Breast epithelium (tissue), 4 donors: ENCODE data around the gene ATP2A1. TPM values are rescaled to one million over a fixed set of nuclear protein-coding genes. Genes with fewer than 3 reads are reported as not detected.
"Not testable (repeated sequence)": the region's sequence is repeated elsewhere in the genome, so short reads cannot be mapped to it uniquely, and the experiment has no call there.

Experiments
- DNase-seq, 2 donors: peaks; one replicate each; pipeline ENCODE4 v3.0.0-alpha.2; 2019; ENCODE audit warnings: low spot score in 2 of 2
- H3K27ac ChIP-seq, 2 donors: fragments of 200-600 bp; sonication (generic) in 1 of 2; one replicate each; pipeline ENCODE4 v1.5.1; 2016 to 2019; ENCODE audit warnings: mild to moderate bottlenecking in 1 of 2
- H3K27me3 ChIP-seq, 2 donors: fragments of 200-600 bp; sonication (generic) in 1 of 2; one replicate each; pipeline versions ENCODE4 v1.5.1 to v1.6.0; 2017 to 2019; ENCODE audit warnings: control low read depth in 1 of 2, mild to moderate bottlenecking in 1 of 2
- H3K36me3 ChIP-seq: fragments of 200-600 bp; one replicate; pipeline ENCODE4 v1.5.1; 2019
- H3K4me1 ChIP-seq, 2 donors: fragments of 200-600 bp; sonication (generic); one replicate each; pipeline ENCODE4 v1.5.1; 2016 to 2019; ENCODE audit warnings: control low read depth in 1 of 2
- H3K4me3 ChIP-seq, 3 donors: fragments of 200-600 bp; sonication (generic); 1 replicate in 2 of 3; 2 replicates in 1 of 3; pipeline ENCODE4 v1.5.1; 2016 to 2019; ENCODE audit warnings: mild to moderate bottlenecking in 3 of 3, moderate library complexity in 2 of 3
- H3K9me3 ChIP-seq, 2 donors: fragments of 200-600 bp; sonication (generic) in 1 of 2; one replicate each; pipeline ENCODE4 v1.5.1; 2016 to 2019; ENCODE audit warnings: control low read depth in 1 of 2
- POLR2A ChIP-seq: fragments of 450-650 bp; IDR thresholded peaks from one replicate; pipeline ENCODE4 v1.6.1; 2016; ENCODE audit warnings: antibody characterized with exemption, mild to moderate bottlenecking, moderate library complexity
- POLR2AphosphoS5 ChIP-seq, 3 donors: sonication (generic); formaldehyde crosslinking; IDR thresholded peaks; one replicate each; pipeline ENCODE4 v1.6.1; 2017; ENCODE audit warnings: antibody characterized with exemption in 3 of 3
- intact Hi-C: fragments of 100-400 bp; cut with DNase I; formaldehyde crosslinking; loops from one replicate; pipeline ENCODE4 v1.15.1; 2023; ENCODE audit warnings: low total_unique reads
- total RNA-seq, 3 donors: library from RNA; depleted of rRNA; stranded (reverse); fragments of >200 nt; gene quantifications; one replicate each; pipeline ENCODE4 v1.1.0, GENCODE V29; 2016
- TF ChIP-seq, protein P1 (sequence below), 3 donors: fragments of 450-650 bp; IDR thresholded peaks; one replicate each; pipeline ENCODE4 v1.5.1; 2016 to 2017; ENCODE audit warnings: antibody characterized with exemption in 3 of 3, mild to moderate bottlenecking in 3 of 3, moderate library complexity in 3 of 3

The ATP2A1 gene
- total RNA-seq, 3 donors from 2014 or later, result 0.15 to 0.48 (median 0.33) TPM

DNA sequence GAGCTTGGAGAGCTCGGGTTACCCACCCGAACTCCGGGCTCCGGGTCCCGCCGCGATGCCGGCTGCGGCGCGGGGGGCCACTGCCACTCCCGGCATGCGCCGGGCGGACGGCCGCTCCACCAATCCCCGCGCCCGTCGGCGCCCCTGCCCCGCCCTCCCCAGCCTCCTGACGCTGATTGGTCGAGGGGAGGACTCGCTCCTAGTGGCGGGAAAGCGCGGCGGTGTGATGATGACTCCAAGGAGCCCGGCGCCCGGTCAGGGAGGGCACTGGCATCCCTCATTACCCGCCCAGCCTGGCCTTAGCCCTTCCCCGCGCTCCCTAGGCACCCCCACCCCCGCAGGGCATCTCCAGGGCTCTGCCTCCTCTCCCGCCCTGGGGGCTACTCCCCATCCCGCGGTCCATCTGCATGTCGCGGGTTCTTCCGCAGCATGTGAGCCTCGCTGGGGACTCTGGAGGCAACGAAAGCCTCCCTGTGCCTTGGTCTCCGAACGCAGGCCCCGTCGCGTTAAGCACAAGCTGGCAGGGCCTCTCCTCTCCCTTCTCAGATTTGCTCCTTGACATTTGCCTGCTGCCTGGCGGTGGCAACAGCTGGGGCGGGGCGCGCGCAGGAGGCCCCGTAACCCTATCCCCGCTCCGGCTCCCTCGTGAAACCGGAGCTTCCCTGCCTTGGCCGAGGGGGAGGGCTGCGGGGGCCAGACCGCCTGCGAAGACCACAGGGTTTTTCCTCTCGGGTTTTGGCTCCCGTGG is 1.7 kb downstream of the ATP2A1 start:
- Histone ChIP-seq H3K4me3 (peak overlapping the region; percentile 48 to 73 (median 71)), H3K27ac (no peak overlapping the region), H3K27me3 (no peaks in the 10 kb centered on the region), H3K4me1 (peaks cover 0 to 4% of the 10 kb centered on the region in 2 donors), H3K9me3 (no peaks in the 10 kb centered on the region), H3K36me3 (no peaks in the 10 kb centered on the region)
- DNase-seq, result peak; percentile 78 to 88
- intact Hi-C loops, result no loop called here
- no peak for TF ChIP-seq POLR2A
- peak in 1 of 3 donors; percentile 23 for TF ChIP-seq POLR2AphosphoS5 (IDR thresholded peaks at IDR 0.05)
- TF ChIP-seq, protein P1, sequence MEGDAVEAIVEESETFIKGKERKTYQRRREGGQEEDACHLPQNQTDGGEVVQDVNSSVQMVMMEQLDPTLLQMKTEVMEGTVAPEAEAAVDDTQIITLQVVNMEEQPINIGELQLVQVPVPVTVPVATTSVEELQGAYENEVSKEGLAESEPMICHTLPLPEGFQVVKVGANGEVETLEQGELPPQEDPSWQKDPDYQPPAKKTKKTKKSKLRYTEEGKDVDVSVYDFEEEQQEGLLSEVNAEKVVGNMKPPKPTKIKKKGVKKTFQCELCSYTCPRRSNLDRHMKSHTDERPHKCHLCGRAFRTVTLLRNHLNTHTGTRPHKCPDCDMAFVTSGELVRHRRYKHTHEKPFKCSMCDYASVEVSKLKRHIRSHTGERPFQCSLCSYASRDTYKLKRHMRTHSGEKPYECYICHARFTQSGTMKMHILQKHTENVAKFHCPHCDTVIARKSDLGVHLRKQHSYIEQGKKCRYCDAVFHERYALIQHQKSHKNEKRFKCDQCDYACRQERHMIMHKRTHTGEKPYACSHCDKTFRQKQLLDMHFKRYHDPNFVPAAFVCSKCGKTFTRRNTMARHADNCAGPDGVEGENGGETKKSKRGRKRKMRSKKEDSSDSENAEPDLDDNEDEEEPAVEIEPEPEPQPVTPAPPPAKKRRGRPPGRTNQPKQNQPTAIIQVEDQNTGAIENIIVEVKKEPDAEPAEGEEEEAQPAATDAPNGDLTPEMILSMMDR (IDR thresholded peaks at IDR 0.05), result peak; percentile 18 to 55 (median 34)

DNA sequence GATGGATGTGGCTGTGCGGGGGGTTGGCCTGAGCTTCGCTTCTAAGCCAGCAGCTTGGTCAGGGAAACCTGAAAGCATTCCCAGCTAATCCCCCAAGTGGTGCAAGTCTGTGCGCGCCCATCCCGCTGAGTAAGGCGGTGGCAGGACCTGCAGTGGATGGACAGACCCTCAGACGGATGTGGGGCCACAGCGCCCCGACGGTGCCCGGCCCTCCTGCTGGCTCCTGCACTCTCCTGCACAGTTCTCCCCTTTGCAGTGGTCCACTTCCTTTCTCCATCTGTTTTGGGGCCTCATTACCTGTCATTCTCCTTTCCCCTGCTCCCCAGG is 2.3 kb downstream of the ATP2A1 start:
- TF ChIP-seq, protein P1 (IDR thresholded peaks at IDR 0.05), result no peak
- no peak for TF ChIP-seq POLR2AphosphoS5 (IDR thresholded peaks at IDR 0.05)
- Histone ChIP-seq H3K27me3 (no peaks in the 10 kb centered on the region), H3K9me3 (no peaks in the 10 kb centered on the region), H3K36me3 (no peaks in the 10 kb centered on the region), H3K4me1 (peaks cover 0 to 4% of the 10 kb centered on the region in 2 donors), H3K27ac (no peak overlapping the region), H3K4me3 (peak overlapping the region in 2 of 3 donors; percentile 71 to 73)
- intact Hi-C loops, result no loop called here
- no peak for DNase-seq

DNA sequence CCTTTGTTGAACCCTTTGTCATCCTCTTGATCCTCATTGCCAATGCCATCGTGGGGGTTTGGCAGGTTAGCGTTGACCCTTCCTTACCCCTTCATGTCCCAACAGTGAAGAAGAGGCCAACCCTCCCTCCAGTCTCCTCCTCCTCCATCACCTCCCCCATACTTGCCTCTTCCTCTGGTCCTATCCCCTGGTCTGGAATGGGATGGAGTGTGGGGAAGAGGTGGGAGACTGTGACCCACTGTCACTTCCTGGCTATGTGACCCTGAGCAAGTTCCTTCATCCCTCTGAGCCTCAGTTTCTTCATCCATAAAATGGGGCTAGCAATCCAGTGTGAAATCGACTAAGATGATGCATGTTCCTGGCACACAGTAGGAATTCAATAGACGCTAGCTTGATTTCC is 2.7 kb downstream of the ATP2A1 start:
- Histone ChIP-seq H3K9me3 (no peaks in the 10 kb centered on the region), H3K27me3 (no peaks in the 10 kb centered on the region), H3K4me3 (no peak overlapping the region), H3K36me3 (no peaks in the 10 kb centered on the region), H3K4me1 (peaks cover 0 to 4% of the 10 kb centered on the region in 2 donors), H3K27ac (no peak overlapping the region)
- TF ChIP-seq POLR2AphosphoS5 (IDR thresholded peaks at IDR 0.05) (no peak), POLR2A (no peak)
- TF ChIP-seq, protein P1 (IDR thresholded peaks at IDR 0.05), result no peak
- intact Hi-C loops, result no loop called here
- DNase-seq, result no peak

DNA sequence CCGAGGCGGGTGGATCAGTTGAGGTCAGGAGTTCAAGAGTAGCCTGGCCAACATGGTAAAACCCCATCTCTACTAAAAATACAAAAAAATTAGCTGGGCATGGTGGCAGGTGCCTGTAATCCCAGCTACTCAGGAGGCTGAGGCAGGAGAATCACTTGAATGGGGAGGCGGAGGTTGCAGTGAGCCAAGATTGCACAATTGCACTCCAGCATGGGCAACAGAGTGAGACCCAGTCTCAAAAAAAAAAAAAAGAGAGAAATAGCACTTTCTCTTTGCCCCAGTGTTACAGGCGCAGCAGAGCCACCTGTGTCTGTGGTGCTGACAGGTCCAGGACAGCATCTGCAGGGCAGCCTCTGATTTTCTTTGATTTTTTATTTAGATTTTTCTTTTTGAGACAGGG is 3.3 kb downstream of the ATP2A1 start:
- H3K27ac ChIP-seq, H3K27me3 ChIP-seq, DNase-seq, H3K4me1 ChIP-seq, intact Hi-C loops, H3K9me3 ChIP-seq, H3K4me3 ChIP-seq, H3K36me3 ChIP-seq: not testable (repeated sequence)

DNA sequence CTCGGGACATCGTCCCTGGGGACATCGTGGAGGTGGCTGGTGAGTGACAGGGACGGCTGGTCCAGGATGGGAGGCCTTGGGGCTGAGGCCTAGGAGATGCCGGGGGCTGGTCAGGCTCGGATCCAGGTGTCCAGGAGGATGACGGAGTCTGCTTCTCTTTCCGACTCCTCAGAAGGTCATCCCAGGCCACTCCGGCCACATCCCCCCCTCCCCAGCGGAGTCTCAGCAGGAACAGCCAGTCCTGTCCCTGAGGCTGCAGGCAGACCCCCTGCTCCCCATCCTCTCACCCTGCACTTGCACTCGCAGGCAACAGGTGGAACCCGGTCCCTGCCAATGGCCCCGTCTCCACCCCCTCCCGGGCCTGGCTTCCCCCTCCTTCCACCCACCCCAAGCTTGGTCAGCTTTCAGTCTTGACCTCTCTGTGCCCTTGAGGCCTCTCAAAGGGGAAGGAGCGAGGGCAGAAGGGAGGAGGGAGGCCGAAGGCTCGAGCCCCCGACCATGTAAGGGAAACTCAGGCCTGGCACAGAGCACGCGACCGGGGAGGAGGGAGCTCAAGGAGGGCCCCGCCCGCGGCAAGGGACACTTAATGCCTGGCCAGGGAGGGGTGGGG is 4.4 kb downstream of the ATP2A1 start:
- Histone ChIP-seq H3K4me1 (peaks cover 0 to 4% of the 10 kb centered on the region in 2 donors), H3K9me3 (no peaks in the 10 kb centered on the region), H3K27me3 (no peaks in the 10 kb centered on the region), H3K27ac (no peak overlapping the region), H3K4me3 (no peak overlapping the region), H3K36me3 (no peaks in the 10 kb centered on the region)
- TF ChIP-seq POLR2AphosphoS5 (IDR thresholded peaks at IDR 0.05), result no peak
- no peak for TF ChIP-seq POLR2A
- TF ChIP-seq, protein P1 (IDR thresholded peaks at IDR 0.05), result no peak
- intact Hi-C loops, result no loop called here
- no peak for DNase-seq
